NK-92 (cell line): ENCODE data around the gene BRIP1.

Experiments
- DNase-seq: peaks from one replicate; lab custom pipeline; 2025; ENCODE audit not compliant: unreplicated experiment; lab: John Stamatoyannopoulos, UW

Gene BRIP1

GRCh38 chr17:61764846-61765245 lies 98.5 kb downstream of the BRIP1 start:
- DNase-seq, result no peak

GRCh38 chr17:61761827-61762226 lies 101.5 kb downstream of the BRIP1 start:
- DNase-seq, result no peak

- DNase-seq, result no peak
Measured at GRCh38 chr17:61759362-61759761, 104.0 kb downstream of the BRIP1 start.

- no peak for DNase-seq
Measured at GRCh38 chr17:61758430-61758829, 104.9 kb downstream of the BRIP1 start.

GRCh38 chr17:61757168-61757567 lies 106.2 kb downstream of the BRIP1 start:
- DNase-seq, result no peak

GRCh38 chr17:61756561-61756960 lies 106.8 kb downstream of the BRIP1 start:
- no peak for DNase-seq

GRCh38 chr17:61755668-61756067 lies 107.7 kb downstream of the BRIP1 start:
- DNase-seq, result no peak

- no peak for DNase-seq
Measured at GRCh38 chr17:61755078-61755477, 108.2 kb downstream of the BRIP1 start.

GRCh38 chr17:61754124-61754523 lies 109.2 kb downstream of the BRIP1 start:
- DNase-seq, result no peak

- DNase-seq, result no peak
Measured at GRCh38 chr17:61753696-61754095, 109.6 kb downstream of the BRIP1 start.

GRCh38 chr17:61750656-61751055 lies 112.7 kb downstream of the BRIP1 start:
- no peak for DNase-seq

GRCh38 chr17:61749823-61750404 lies 113.4 kb downstream of the BRIP1 start:
- no peak for DNase-seq

GRCh38 chr17:61746248-61746985 lies 116.9 kb downstream of the BRIP1 start:
- no peak for DNase-seq

GRCh38 chr17:61744804-61745203 lies 118.5 kb downstream of the BRIP1 start:
- no peak for DNase-seq

GRCh38 chr17:61744252-61744651 lies 119.1 kb downstream of the BRIP1 start:
- no peak for DNase-seq

GRCh38 chr17:61743766-61744165 lies 119.6 kb downstream of the BRIP1 start:
- DNase-seq, result no peak

- no peak for DNase-seq
Measured at GRCh38 chr17:61739002-61739401, 124.3 kb downstream of the BRIP1 start.

GRCh38 chr17:61738249-61738648 lies 125.1 kb downstream of the BRIP1 start:
- DNase-seq, result no peak

GRCh38 chr17:61737820-61738219 lies 125.5 kb downstream of the BRIP1 start:
- no peak for DNase-seq

GRCh38 chr17:61736438-61736837 lies 126.9 kb downstream of the BRIP1 start:
- DNase-seq, result no peak

GRCh38 chr17:61735807-61736206 lies 127.5 kb downstream of the BRIP1 start:
- no peak for DNase-seq

- DNase-seq, result no peak
Measured at GRCh38 chr17:61734466-61734865, 128.9 kb downstream of the BRIP1 start.

- no peak for DNase-seq
Measured at GRCh38 chr17:61734012-61734411, 129.3 kb downstream of the BRIP1 start.
